Transverse colon (tissue), 4 donors: ENCODE data around the gene CMC1. TPM values are rescaled to one million over a fixed set of nuclear protein-coding genes. Genes with fewer than 3 reads are reported as not detected.
A peak's percentile ranks its signal among the peaks of the same experiment; 100 is the strongest.

Experiments used
- DNase-seq: peaks from one replicate; pipeline ENCODE4 v3.0.0-alpha.2; 2019
- H3K27ac ChIP-seq, 4 donors: fragments of 200-600 bp; sonication (generic); 2 replicates each; pipeline ENCODE4 v1.5.1; 2016 to 2018; ENCODE audit warnings: inconsistent platforms in 4 of 4
- H3K27me3 ChIP-seq: fragments of 200-600 bp; sonication (generic); 2 replicates; pipeline ENCODE4 v1.5.1; 2017; ENCODE audit warnings: inconsistent platforms
- H3K36me3 ChIP-seq, 4 donors: fragments of 200-600 bp; sonication (generic); 2 replicates each; pipeline ENCODE4 v1.5.1; 2017 to 2019; ENCODE audit warnings: inconsistent platforms in 4 of 4
- H3K4me1 ChIP-seq, 4 donors: fragments of 200-600 bp; sonication (generic); 2 replicates each; pipeline ENCODE4 v1.5.1; 2017 to 2020; ENCODE audit warnings: inconsistent platforms in 4 of 4
- H3K4me3 ChIP-seq, 4 donors: fragments of 200-600 bp; sonication (generic); 1 replicate in 1 of 4; 2 replicates in 3 of 4; pipeline versions ENCODE4 v1.5.1 to v1.6.1; 2017 to 2019; ENCODE audit warnings: inconsistent platforms in 4 of 4
- H3K9me3 ChIP-seq, 2 donors: fragments of 200-600 bp; sonication (generic); 2 replicates each; pipeline ENCODE4 v1.5.1; 2017 to 2019; ENCODE audit warnings: inconsistent platforms in 2 of 2
- CTCF ChIP-seq, 5 experiments: fragments of 200-600 bp in 3 of 5; fragments of 450-650 bp in 2 of 5; sonication (generic) in 3 of 5; IDR thresholded peaks; 1 replicate in 2 of 5; 2 replicates in 3 of 5; pipeline ENCODE4 v1.5.1; 2016 to 2017; ENCODE audit warnings: antibody characterized with exemption in 5 of 5, inconsistent platforms in 3 of 5, mild to moderate bottlenecking in 2 of 5, moderate library complexity in 1 of 5
- EP300 ChIP-seq: sonication (generic); formaldehyde crosslinking; IDR thresholded peaks from one replicate; pipeline ENCODE4 v1.6.1; 2017; ENCODE audit warnings: antibody characterized with exemption, low read depth
- POLR2A ChIP-seq: fragments of 450-650 bp; IDR thresholded peaks from one replicate; pipeline ENCODE4 v1.6.1; 2016; ENCODE audit warnings: antibody characterized with exemption, mild to moderate bottlenecking, moderate library complexity
- POLR2AphosphoS5 ChIP-seq, 3 donors: sonication (generic); formaldehyde crosslinking; IDR thresholded peaks; one replicate each; pipeline ENCODE4 v1.6.1; 2016; ENCODE audit warnings: antibody characterized with exemption in 3 of 3
- WGBS, 2 donors: methylation state at CpG; one replicate each; pipeline ENCODE4 v1.1.5; 2018; ENCODE audit warnings: low coverage in 1 of 2; 5-methylcytosine and 5-hydroxymethylcytosine counted together
- in situ Hi-C, 4 donors: fragments of 200-750 bp; cut with MboI; loops; one replicate each; pipeline versions ENCODE4 v1.15.0 to v1.15.1; 2017; ENCODE audit warnings: low sequenced_read_pairs in 3 of 4, low pct_ligation_motif_present in 1 of 4, low pct_unique_long_range_greater_than_20kb in 1 of 4
- intact Hi-C: fragments of 100-400 bp; cut with DNase I; formaldehyde crosslinking; loops from one replicate; pipeline ENCODE4 v1.15.1; 2023; ENCODE audit warnings: low total_unique reads
- total RNA-seq, 4 donors: library from RNA; depleted of rRNA; stranded (reverse); fragments of >200 nt; gene quantifications; one replicate each; pipeline ENCODE4 v1.1.0, GENCODE V29; 2016

The CMC1 gene
- total RNA-seq, 4 donors from 2014 or later, result 0.20 to 15.2 (median 10.7) TPM

- H3K36me3 ChIP-seq, result peaks cover 0 to under 1% (median 0%) of the 10 kb centered on the region in 4 donors
- H3K27me3 ChIP-seq, result no peaks in the 10 kb centered on the region
- in situ Hi-C loops (no loop called here), intact Hi-C loops (no loop called here)
- peaks cover 0 to 9% (median 0%) of the 10 kb centered on the region in 4 donors for H3K4me1 ChIP-seq
- DNase-seq, result no peak
- no peaks in the 10 kb centered on the region for H3K9me3 ChIP-seq
- TF ChIP-seq POLR2AphosphoS5 (IDR thresholded peaks at IDR 0.05) (no peak), EP300 (no peak), CTCF (IDR thresholded peaks at IDR 0.05) (no peak), POLR2A (no peak)
- no peak overlapping the region for H3K27ac ChIP-seq
- H3K4me3 ChIP-seq, result no peak overlapping the region
- WGBS, 2 donors, result 75 to 83% methylated on average over 3 of the region's 3 CpGs
These were observed 39.4 kb downstream of the CMC1 start for GRCh38 chr3:28280781-28281180.

- H3K9me3 ChIP-seq, result no peaks in the 10 kb centered on the region
- no peak overlapping the region for H3K27ac ChIP-seq
- no peak for DNase-seq
- peaks cover 0 to 8% (median 0%) of the 10 kb centered on the region in 4 donors for H3K4me1 ChIP-seq
- in situ Hi-C loops, result no loop called here
- H3K36me3 ChIP-seq, result no peaks in the 10 kb centered on the region
- no peaks in the 10 kb centered on the region for H3K27me3 ChIP-seq
- no peak overlapping the region for H3K4me3 ChIP-seq
- no peak for TF ChIP-seq EP300
- no peak for TF ChIP-seq POLR2AphosphoS5 (IDR thresholded peaks at IDR 0.05)
- TF ChIP-seq POLR2A, result no peak
- peak; percentile 47 to 73 (median 65) for TF ChIP-seq CTCF (IDR thresholded peaks at IDR 0.05)
- intact Hi-C loops, result no loop called here
These were observed 45.2 kb downstream of the CMC1 start for GRCh38 chr3:28286595-28286994.

- in situ Hi-C loops (no loop called here), intact Hi-C loops (no loop called here)
- DNase-seq, result no peak
- no peak for TF ChIP-seq POLR2AphosphoS5 (IDR thresholded peaks at IDR 0.05)
- TF ChIP-seq EP300, result no peak
- no peak for TF ChIP-seq POLR2A
- TF ChIP-seq CTCF (IDR thresholded peaks at IDR 0.05), result no peak
- Histone ChIP-seq H3K4me1 (peaks cover 0 to 8% (median 0%) of the 10 kb centered on the region in 4 donors), H3K27me3 (no peaks in the 10 kb centered on the region), H3K9me3 (no peaks in the 10 kb centered on the region), H3K4me3 (no peak overlapping the region), H3K27ac (no peak overlapping the region), H3K36me3 (no peaks in the 10 kb centered on the region)
- WGBS, 2 donors, result 82 to 89% methylated on average over 2 of the region's 2 CpGs
These were observed 45.6 kb downstream of the CMC1 start for GRCh38 chr3:28287046-28287445.

- no peak for DNase-seq
- no peak for TF ChIP-seq EP300
- no peak for TF ChIP-seq POLR2AphosphoS5 (IDR thresholded peaks at IDR 0.05)
- in situ Hi-C loops, result no loop called here
These were observed 49.5 kb downstream of the CMC1 start for GRCh38 chr3:28290863-28291300.

GRCh38 chr3:28291577-28291976, 50.2 kb downstream of the CMC1 start:
- no peaks in the 10 kb centered on the region for H3K9me3 ChIP-seq
- H3K4me3 ChIP-seq, result no peak overlapping the region
- intact Hi-C loops, result no loop called here
- no peak for DNase-seq
- H3K4me1 ChIP-seq, result peaks cover 0 to 20% (median 0%) of the 10 kb centered on the region in 4 donors
- H3K36me3 ChIP-seq, result no peaks in the 10 kb centered on the region
- in situ Hi-C loops, result no loop called here
- H3K27ac ChIP-seq, result no peak overlapping the region
- no peak for TF ChIP-seq CTCF (IDR thresholded peaks at IDR 0.05)
- no peak for TF ChIP-seq POLR2AphosphoS5 (IDR thresholded peaks at IDR 0.05)
- no peak for TF ChIP-seq POLR2A
- TF ChIP-seq EP300, result no peak
- H3K27me3 ChIP-seq, result no peaks in the 10 kb centered on the region

More at GRCh38 chr3:28290863-28291300, 49.5 kb downstream of the CMC1 start:
- Histone ChIP-seq H3K36me3 (no peaks in the 10 kb centered on the region), H3K4me1 (peaks cover 0 to 18% (median 0%) of the 10 kb centered on the region in 4 donors), H3K9me3 (no peaks in the 10 kb centered on the region), H3K27me3 (no peaks in the 10 kb centered on the region), H3K27ac (no peak overlapping the region), H3K4me3 (no peak overlapping the region)
- 86 to 100% methylated on average over 1 of the region's 1 CpG for WGBS, 2 donors
- intact Hi-C loops, result no loop called here
